Tibial nerve (tissue), 4 donors: ENCODE results near the gene SPTBN4. TPM values are rescaled to one million over a fixed set of nuclear protein-coding genes. Genes with fewer than 3 reads are reported as not detected.

Experiments
- DNase-seq, 2 donors: peaks; one replicate each; pipeline ENCODE4 v3.0.0-alpha.2; 2019; ENCODE audit warnings: low spot score in 2 of 2
- H3K27ac ChIP-seq, 4 donors: fragments of 200-600 bp; sonication (generic) in 3 of 4; one replicate each; pipeline ENCODE4 v1.5.1; 2017 to 2019; ENCODE audit warnings: mild to moderate bottlenecking in 1 of 4
- H3K27me3 ChIP-seq, 2 donors: fragments of 200-600 bp; sonication (generic) in 1 of 2; one replicate each; pipeline versions ENCODE4 v1.5.1 to v1.6.0; 2017 to 2019
- H3K36me3 ChIP-seq, 3 donors: fragments of 200-600 bp; sonication (generic); one replicate each; pipeline ENCODE4 v1.5.1; 2018 to 2019
- H3K4me1 ChIP-seq, 4 donors: fragments of 200-600 bp; sonication (generic) in 3 of 4; one replicate each; pipeline ENCODE4 v1.5.1; 2017 to 2019
- H3K4me3 ChIP-seq, 4 donors: fragments of 200-600 bp; sonication (generic) in 3 of 4; one replicate each; pipeline ENCODE4 v1.5.1; 2017 to 2019; ENCODE audit warnings: mild to moderate bottlenecking in 1 of 4, moderate library complexity in 1 of 4
- H3K9me3 ChIP-seq, 4 donors: fragments of 200-600 bp; sonication (generic) in 3 of 4; one replicate each; pipeline ENCODE4 v1.5.1; 2017 to 2019
- CTCF ChIP-seq, 5 experiments: fragments of 200-600 bp in 3 of 5; fragments of 450-650 bp in 2 of 5; sonication (generic) in 3 of 5; IDR thresholded peaks; one replicate each; pipeline ENCODE4 v1.5.1; 2016 to 2019; ENCODE audit warnings: antibody characterized with exemption in 5 of 5, mild to moderate bottlenecking in 3 of 5, moderate library complexity in 2 of 5
- EP300 ChIP-seq, 2 donors: sonication (generic); formaldehyde crosslinking; IDR thresholded peaks; one replicate each; pipeline ENCODE4 v1.6.1; 2017; ENCODE audit warnings: antibody characterized with exemption in 2 of 2, mild to moderate bottlenecking in 1 of 2
- POLR2A ChIP-seq, 2 donors: fragments of 450-650 bp; IDR thresholded peaks; one replicate each; pipeline ENCODE4 v1.6.1; 2017; ENCODE audit warnings: antibody characterized with exemption in 2 of 2, mild to moderate bottlenecking in 2 of 2, moderate library complexity in 2 of 2
- WGBS, 2 donors: methylation state at CpG; one replicate each; pipeline ENCODE4 v1.1.5; 2018; 5-methylcytosine and 5-hydroxymethylcytosine counted together
- total RNA-seq, 4 donors: library from RNA; depleted of rRNA; stranded (reverse); fragments of >200 nt; gene quantifications; one replicate each; pipeline ENCODE4 v1.1.0, GENCODE V29; 2016

The SPTBN4 gene
- total RNA-seq, 4 donors from 2014 or later, result 14.9 to 24.0 (median 19.7) TPM

DNA sequence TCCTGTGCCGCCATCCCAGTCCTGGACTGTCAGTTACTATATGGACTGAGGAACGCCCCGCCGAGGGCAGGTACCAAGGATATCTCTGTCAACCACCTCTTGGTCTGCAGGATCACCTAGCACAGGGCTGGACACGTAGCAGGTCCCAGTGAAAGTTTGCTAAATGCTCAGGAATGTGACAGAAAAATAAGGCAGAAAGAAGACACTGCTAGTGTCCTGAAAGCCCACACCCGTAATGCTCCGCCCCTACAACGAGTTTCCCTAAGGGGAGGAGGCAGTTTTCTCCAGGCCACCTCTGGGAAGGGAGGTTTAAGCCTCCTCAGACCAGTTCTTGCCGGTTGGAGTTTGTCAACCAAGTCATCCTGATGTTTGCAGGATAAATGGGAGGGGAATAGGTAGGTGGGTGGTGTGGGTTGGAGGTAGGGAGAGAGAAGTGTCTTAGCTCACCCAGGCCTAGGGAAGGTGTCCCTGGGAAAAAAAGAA lies 21.0 kb upstream of the SPTBN4 start:
- DNase-seq, result no peak
- H3K36me3 ChIP-seq, result peaks cover 0 to 53% (median 0%) of the 10 kb centered on the region in 3 donors
- H3K4me1 ChIP-seq, result peaks cover 0 to 33% (median 9%) of the 10 kb centered on the region in 4 donors
- TF ChIP-seq CTCF (IDR thresholded peaks at IDR 0.05) (no peak), POLR2A (IDR thresholded peaks at IDR 0.05) (no peak)
- no peak overlapping the region for H3K4me3 ChIP-seq
- H3K27me3 ChIP-seq, result no peaks in the 10 kb centered on the region
- WGBS, 2 donors, result 62 to 67% methylated on average over 9 of the region's 9 CpGs
- H3K9me3 ChIP-seq, result no peaks in the 10 kb centered on the region
- H3K27ac ChIP-seq, result peak overlapping the region in 1 of 4 donors; percentile 99

DNA sequence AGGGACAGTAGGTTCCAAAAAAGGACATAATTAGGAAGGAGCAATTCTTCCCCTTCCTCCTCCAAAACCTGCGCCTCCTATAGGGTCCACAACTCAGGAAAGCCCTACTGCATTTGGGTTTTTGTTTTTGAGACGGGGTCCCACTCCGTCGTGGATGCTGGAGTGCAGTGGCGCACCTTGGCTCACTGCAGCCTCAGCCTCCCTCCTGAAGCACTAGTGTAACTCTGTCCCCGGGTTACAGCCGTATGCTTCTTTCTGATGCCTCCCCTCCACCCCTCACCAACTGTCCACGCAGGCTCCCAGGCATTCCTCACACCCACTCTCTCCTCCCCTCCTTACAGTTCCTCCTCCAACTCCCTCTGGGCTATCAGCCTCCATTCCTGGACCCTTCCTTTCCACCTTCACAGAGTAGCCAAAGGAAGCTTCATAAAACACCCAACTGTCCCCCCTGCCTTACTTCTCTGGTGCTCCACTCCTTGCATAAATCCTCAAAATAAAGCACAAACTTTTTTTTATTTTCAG lies 20.5 kb upstream of the SPTBN4 start:
- Histone ChIP-seq H3K27ac (peak overlapping the region in 1 of 4 donors; percentile 99), H3K27me3 (no peaks in the 10 kb centered on the region), H3K36me3 (peaks cover 0 to 53% (median 0%) of the 10 kb centered on the region in 3 donors), H3K9me3 (no peaks in the 10 kb centered on the region), H3K4me3 (no peak overlapping the region), H3K4me1 (peaks cover 0 to 28% (median 9%) of the 10 kb centered on the region in 4 donors)
- no peak for DNase-seq
- 68 to 76% methylated on average over 8 of the region's 8 CpGs for WGBS, 2 donors
- no peak for TF ChIP-seq POLR2A (IDR thresholded peaks at IDR 0.05)
- no peak for TF ChIP-seq EP300 (IDR thresholded peaks at IDR 0.05)
- no peak for TF ChIP-seq CTCF (IDR thresholded peaks at IDR 0.05)

GRCh38 chr19:40449506-40449905 lies 17.3 kb upstream of the SPTBN4 start:
- WGBS, 2 donors, result 83 to 89% methylated on average over 4 of the region's 4 CpGs
- H3K27ac ChIP-seq, result no peak overlapping the region
- no peaks in the 10 kb centered on the region for H3K27me3 ChIP-seq
- DNase-seq, result no peak
- H3K36me3 ChIP-seq, result peaks cover 0 to 68% (median 0%) of the 10 kb centered on the region in 3 donors
- TF ChIP-seq CTCF (IDR thresholded peaks at IDR 0.05) (no peak), POLR2A (IDR thresholded peaks at IDR 0.05) (no peak), EP300 (IDR thresholded peaks at IDR 0.05) (no peak)
- H3K9me3 ChIP-seq, result no peaks in the 10 kb centered on the region
- no peak overlapping the region for H3K4me3 ChIP-seq
- peaks cover 0 to 13% (median 0%) of the 10 kb centered on the region in 4 donors for H3K4me1 ChIP-seq

GRCh38 chr19:40450664-40451063 lies 16.1 kb upstream of the SPTBN4 start:
- Histone ChIP-seq H3K4me1 (peaks cover 0 to 3% (median 0%) of the 10 kb centered on the region in 4 donors), H3K36me3 (peaks cover 0 to 80% (median 0%) of the 10 kb centered on the region in 3 donors), H3K9me3 (no peaks in the 10 kb centered on the region), H3K27me3 (no peaks in the 10 kb centered on the region), H3K27ac (no peak overlapping the region), H3K4me3 (no peak overlapping the region)
- TF ChIP-seq POLR2A (IDR thresholded peaks at IDR 0.05) (no peak), CTCF (IDR thresholded peaks at IDR 0.05) (no peak), EP300 (IDR thresholded peaks at IDR 0.05) (no peak)
- DNase-seq, result no peak
- 96 to 97% methylated on average over 4 of the region's 4 CpGs for WGBS, 2 donors

- no peak for DNase-seq
Measured at GRCh38 chr19:40452016-40452415, 14.8 kb upstream of the SPTBN4 start.

More at GRCh38 chr19:40452016-40452415, 14.8 kb upstream of the SPTBN4 start:
- TF ChIP-seq EP300 (IDR thresholded peaks at IDR 0.05) (no peak), CTCF (IDR thresholded peaks at IDR 0.05) (no peak), POLR2A (IDR thresholded peaks at IDR 0.05) (no peak)
- no peak overlapping the region for H3K4me3 ChIP-seq
- H3K27ac ChIP-seq, result no peak overlapping the region
- H3K4me1 ChIP-seq, result no peaks in the 10 kb centered on the region
- H3K27me3 ChIP-seq, result no peaks in the 10 kb centered on the region
- 61 to 63% methylated on average over 5 of the region's 5 CpGs for WGBS, 2 donors
- peaks cover 0 to 87% (median 0%) of the 10 kb centered on the region in 3 donors for H3K36me3 ChIP-seq
- no peaks in the 10 kb centered on the region for H3K9me3 ChIP-seq
